ENCODE results near the gene MTHFD1L. TPM values are rescaled to one million over a fixed set of nuclear protein-coding genes. Genes with fewer than 3 reads are reported as not detected.
"Not testable (repeated sequence)": the region's sequence is repeated elsewhere in the genome, so short reads cannot be mapped to it uniquely, and the experiment has no call there.

The MTHFD1L gene
- total RNA-seq, 1 donor from 2014 or later = 59.1 TPM

GRCh38 chr6:150846641-150847040 lies 18.9 kb upstream of the MTHFD1L start:
- H3K27me3 Mint-ChIP-seq (ENCODE audit: low read depth) = no peaks in the 10 kb centered on the region
- no peak overlapping the region for H3K27ac Mint-ChIP-seq
- H3K36me3 Mint-ChIP-seq = peaks cover 45% of the 10 kb centered on the region
- peaks cover 2% of the 10 kb centered on the region for H3K4me1 Mint-ChIP-seq
- DNase-seq (ENCODE audit: low spot score in 2 of 2, unreplicated experiment in 2 of 2) = no peak
- no peaks in the 10 kb centered on the region for H3K9me3 Mint-ChIP-seq
- H3K4me3 Mint-ChIP-seq = no peak overlapping the region
- TF ChIP-seq, protein P1, sequence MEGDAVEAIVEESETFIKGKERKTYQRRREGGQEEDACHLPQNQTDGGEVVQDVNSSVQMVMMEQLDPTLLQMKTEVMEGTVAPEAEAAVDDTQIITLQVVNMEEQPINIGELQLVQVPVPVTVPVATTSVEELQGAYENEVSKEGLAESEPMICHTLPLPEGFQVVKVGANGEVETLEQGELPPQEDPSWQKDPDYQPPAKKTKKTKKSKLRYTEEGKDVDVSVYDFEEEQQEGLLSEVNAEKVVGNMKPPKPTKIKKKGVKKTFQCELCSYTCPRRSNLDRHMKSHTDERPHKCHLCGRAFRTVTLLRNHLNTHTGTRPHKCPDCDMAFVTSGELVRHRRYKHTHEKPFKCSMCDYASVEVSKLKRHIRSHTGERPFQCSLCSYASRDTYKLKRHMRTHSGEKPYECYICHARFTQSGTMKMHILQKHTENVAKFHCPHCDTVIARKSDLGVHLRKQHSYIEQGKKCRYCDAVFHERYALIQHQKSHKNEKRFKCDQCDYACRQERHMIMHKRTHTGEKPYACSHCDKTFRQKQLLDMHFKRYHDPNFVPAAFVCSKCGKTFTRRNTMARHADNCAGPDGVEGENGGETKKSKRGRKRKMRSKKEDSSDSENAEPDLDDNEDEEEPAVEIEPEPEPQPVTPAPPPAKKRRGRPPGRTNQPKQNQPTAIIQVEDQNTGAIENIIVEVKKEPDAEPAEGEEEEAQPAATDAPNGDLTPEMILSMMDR (IDR thresholded peaks at IDR 0.05; ENCODE audit: unreplicated experiment) = no peak

DNA sequence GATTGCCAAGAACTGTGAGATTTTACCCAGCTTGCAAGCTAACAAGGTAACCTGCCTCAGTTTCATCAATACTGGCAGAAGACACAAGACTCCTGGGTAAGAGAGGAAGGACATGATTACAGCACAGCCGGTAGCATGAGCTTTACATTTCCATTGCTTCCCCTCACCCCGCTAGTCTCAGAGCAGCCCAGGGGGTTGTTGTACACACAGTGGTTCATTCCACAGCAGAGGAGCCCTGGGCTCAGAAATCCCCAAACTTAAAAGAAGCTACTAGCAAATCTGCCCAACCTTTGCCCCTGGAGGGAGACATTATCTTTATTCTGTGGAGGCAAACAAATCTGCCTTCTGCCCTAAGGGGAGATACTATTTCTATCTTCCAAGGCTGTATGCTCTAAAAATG lies 17.1 kb upstream of the MTHFD1L start:
- TF ChIP-seq, protein P1 (IDR thresholded peaks at IDR 0.05; ENCODE audit: unreplicated experiment) = no peak
- Mint-ChIP-seq H3K4me3 (no peak overlapping the region), H3K9me3 (no peaks in the 10 kb centered on the region), H3K27ac (peak overlapping the region; percentile 30), H3K36me3 (peaks cover 41% of the 10 kb centered on the region), H3K27me3 (ENCODE audit: low read depth) (no peaks in the 10 kb centered on the region), H3K4me1 (peaks cover 2% of the 10 kb centered on the region)
- DNase-seq (ENCODE audit: low spot score in 2 of 2, unreplicated experiment in 2 of 2) = no peak

DNA sequence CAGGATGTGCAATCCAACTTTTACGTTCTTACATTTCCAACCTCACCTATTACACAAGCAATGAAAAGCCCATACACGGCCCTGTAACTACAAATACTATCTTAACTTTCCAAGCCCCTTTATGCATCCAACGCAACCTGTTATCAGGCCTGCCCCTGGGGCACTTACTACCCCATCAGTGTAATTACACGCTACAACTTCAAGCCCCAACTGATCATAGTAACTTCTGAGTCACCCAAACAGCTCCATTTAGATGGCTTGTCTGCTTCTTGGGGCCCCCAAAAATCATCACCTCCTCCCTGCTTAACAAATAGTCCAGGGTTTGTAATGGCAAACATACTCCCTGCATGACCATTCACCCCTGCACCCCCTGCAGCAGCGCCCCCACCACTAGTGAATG lies 11.1 kb upstream of the MTHFD1L start:
- H3K9me3 Mint-ChIP-seq; H3K27me3 Mint-ChIP-seq (ENCODE audit: low read depth); DNase-seq (ENCODE audit: low spot score in 2 of 2, unreplicated experiment in 2 of 2): not testable (repeated sequence)
- H3K4me1 Mint-ChIP-seq = peaks cover 48% of the 10 kb centered on the region
- H3K36me3 Mint-ChIP-seq = peaks cover 30% of the 10 kb centered on the region
- H3K27ac Mint-ChIP-seq = peak overlapping the region; percentile 99
- H3K4me3 Mint-ChIP-seq = peak overlapping the region; percentile 13

DNA sequence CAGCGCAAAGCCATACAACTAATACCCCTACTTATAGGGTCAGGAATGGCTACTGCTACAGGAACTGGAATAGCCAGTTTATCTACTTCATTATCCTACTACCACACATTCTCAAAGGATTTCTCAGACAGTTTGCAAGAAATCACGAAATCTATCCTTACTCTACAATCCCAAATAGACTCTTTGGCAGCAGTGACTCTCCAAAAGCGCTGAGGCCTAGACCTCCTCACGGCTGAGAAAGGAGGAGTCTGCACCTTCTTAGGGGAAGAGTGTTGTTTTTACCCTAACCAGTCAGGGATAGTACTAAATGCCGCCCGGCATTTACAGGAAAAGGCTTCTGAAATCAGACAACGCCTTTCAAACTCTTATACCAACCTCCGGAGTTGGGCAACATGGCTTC lies 10.3 kb upstream of the MTHFD1L start:
- not testable (repeated sequence) for H3K27me3 Mint-ChIP-seq (ENCODE audit: low read depth); H3K9me3 Mint-ChIP-seq; DNase-seq (ENCODE audit: low spot score in 2 of 2, unreplicated experiment in 2 of 2)
- Mint-ChIP-seq H3K36me3 (peaks cover 23% of the 10 kb centered on the region), H3K4me1 (peaks cover 51% of the 10 kb centered on the region), H3K27ac (peak overlapping the region; percentile 99), H3K4me3 (peak overlapping the region; percentile 13)

GRCh38 chr6:150857062-150857944 lies 8.2 kb upstream of the MTHFD1L start:
- no peaks in the 10 kb centered on the region for H3K9me3 Mint-ChIP-seq
- peak in 1 of 2 experiments; percentile 59 for DNase-seq (ENCODE audit: low spot score in 2 of 2, unreplicated experiment in 2 of 2)
- H3K27me3 Mint-ChIP-seq (ENCODE audit: low read depth) = no peaks in the 10 kb centered on the region
- H3K27ac Mint-ChIP-seq = peak overlapping the region; percentile 99
- peaks cover 17% of the 10 kb centered on the region for H3K36me3 Mint-ChIP-seq
- H3K4me1 Mint-ChIP-seq = peaks cover 71% of the 10 kb centered on the region
- H3K4me3 Mint-ChIP-seq = no peak overlapping the region
- TF ChIP-seq, protein P1 (IDR thresholded peaks at IDR 0.05; ENCODE audit: unreplicated experiment) = no peak

DNA sequence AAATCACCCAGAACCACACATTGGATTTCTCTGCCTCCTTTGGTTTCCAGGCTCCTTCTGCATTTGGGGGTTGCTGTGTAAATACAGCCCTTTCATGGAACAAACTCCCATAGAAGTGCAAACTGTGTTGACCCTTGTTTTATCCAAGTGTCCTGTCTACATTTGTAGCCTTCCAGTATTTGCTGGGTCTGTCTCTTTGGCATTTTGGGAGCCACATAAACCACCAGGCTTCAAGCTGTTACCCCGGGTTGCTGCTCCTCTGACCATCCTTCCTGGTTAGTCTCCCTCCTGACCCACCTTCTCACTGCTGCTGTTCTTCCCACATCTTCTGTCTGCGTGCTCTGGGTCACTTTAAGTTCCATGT lies 7.6 kb upstream of the MTHFD1L start:
- Mint-ChIP-seq H3K27me3 (ENCODE audit: low read depth) (no peaks in the 10 kb centered on the region), H3K4me1 (peaks cover 77% of the 10 kb centered on the region), H3K27ac (peak overlapping the region; percentile 99), H3K9me3 (no peaks in the 10 kb centered on the region), H3K36me3 (peaks cover 14% of the 10 kb centered on the region), H3K4me3 (no peak overlapping the region)
- DNase-seq (ENCODE audit: low spot score in 2 of 2, unreplicated experiment in 2 of 2) = no peak
- TF ChIP-seq, protein P1 (IDR thresholded peaks at IDR 0.05; ENCODE audit: unreplicated experiment) = no peak

DNA sequence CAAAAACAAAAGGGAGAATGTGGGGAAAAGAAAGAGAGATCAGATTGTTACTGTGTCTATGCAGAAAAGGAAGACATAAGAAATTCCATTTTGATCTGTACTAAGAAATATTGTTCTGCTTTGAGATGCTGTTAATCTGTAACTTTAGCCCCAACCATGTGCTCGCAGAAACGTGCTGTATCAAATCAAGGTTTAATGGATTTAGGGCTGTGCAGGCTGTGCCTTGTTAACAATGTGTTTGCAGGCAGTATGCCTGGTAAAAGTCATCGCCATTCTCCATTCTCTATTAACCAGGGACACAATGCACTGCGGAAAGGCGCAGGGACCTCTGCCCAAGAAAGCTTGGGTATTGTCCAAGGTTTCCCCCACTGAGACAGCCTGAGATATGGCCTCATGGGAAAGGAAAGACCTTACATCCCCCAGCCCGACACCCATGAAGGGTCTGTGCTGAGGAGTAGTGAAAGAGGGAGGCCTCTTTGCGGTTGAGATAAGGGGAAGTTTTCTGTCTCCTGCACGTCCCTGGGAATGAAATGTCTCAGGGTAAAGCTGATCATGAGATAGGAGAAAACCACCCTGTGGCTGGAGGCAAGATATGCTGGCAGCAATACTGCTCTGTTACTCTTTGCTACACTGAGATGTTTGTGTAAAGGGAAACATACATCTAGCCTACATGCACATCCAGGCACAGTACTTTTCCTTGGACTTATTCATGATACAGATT lies 3.9 kb upstream of the MTHFD1L start:
- not testable (repeated sequence) for H3K27me3 Mint-ChIP-seq (ENCODE audit: low read depth); H3K4me3 Mint-ChIP-seq; H3K9me3 Mint-ChIP-seq; H3K36me3 Mint-ChIP-seq
- Mint-ChIP-seq H3K4me1 (peaks cover 56% of the 10 kb centered on the region), H3K27ac (peak overlapping the region; percentile 81)
- peak in 1 of 2 experiments; percentile 48 for DNase-seq (ENCODE audit: low spot score in 2 of 2, unreplicated experiment in 2 of 2)

All from mesothelial cell of epicardium (in vitro differentiated cells).